Stimulated activated CD4-positive, alpha-beta T cell treated with anti-CD3 and anti-CD28 coated beads, TNF-alpha, amount 100 ng/mL, for 48 hours (primary cell): ENCODE measurements around the gene GUCY2C.
A peak's percentile ranks its signal among the peaks of the same experiment; 100 is the strongest.

ENCODE experiments used
- DNase-seq, 3 donors: peaks; one replicate each; pipeline ENCODE4 v3.0.0-alpha.2; 2020; ENCODE audit warnings: low read depth in 3 of 3

The GUCY2C gene

GRCh38 chr12:14572401-14572800 is 124.0 kb downstream of the GUCY2C start:
- DNase-seq = no peak

- DNase-seq = no peak
Measured at GRCh38 chr12:14571779-14572178, 124.6 kb downstream of the GUCY2C start.

- no peak for DNase-seq
Measured at GRCh38 chr12:14570231-14570630, 126.2 kb downstream of the GUCY2C start.

- peak in 2 of 3 donors; percentile 5 to 9 for DNase-seq
Measured at GRCh38 chr12:14567351-14568162, 128.8 kb downstream of the GUCY2C start, which contains the start of gene PLBD1. Gene PLBD1 (minus strand): TSS chr12:14567883. CDS start chr12:14567696, 187 bp downstream.

GRCh38 chr12:14564336-14564959 is 132.0 kb downstream of the GUCY2C start:
- no peak for DNase-seq

GRCh38 chr12:14563046-14563445 is 133.4 kb downstream of the GUCY2C start:
- DNase-seq = no peak
